Cardiac ventricle fibroblast (primary cell): Measurements from ENCODE around the gene FPR3. TPM values are rescaled to one million over a fixed set of nuclear protein-coding genes. Genes with fewer than 3 reads are reported as not detected.

ENCODE experiments used
- total RNA-seq: library from RNA; depleted of rRNA; stranded (reverse); fragments of >200 nt; gene quantifications from 2 replicates; pipeline ENCODE4 v1.2.3, GENCODE V29; 2015

The FPR3 gene
- 0.44 TPM in 1 of 2 replicates, not detected in the other for total RNA-seq

GRCh38 chr19:51794885-51795490 is at the start of gene FPR3:
Gene FPR3 (plus strand): TSS chr19:51795157. CDS start chr19:51823749, 28,592 bp downstream.

GRCh38 chr19:51751655-51752054 is 43.3 kb upstream of the FPR3 start, which contains the start of gene FPR1:
Gene FPR1 (minus strand): TSS chr19:51751878. CDS start chr19:51746994, 4,884 bp downstream.

GRCh38 chr19:51760697-51761356 is 34.1 kb upstream of the FPR3 start, which contains the start of gene FPR2:
Gene FPR2 (plus strand): TSS chr19:51761180. CDS start chr19:51768659, 7,479 bp downstream.

Other genes starting within 250 kb of the FPR3 start
- gene ZNF175, start 223.9 kb upstream of the FPR3 start, total RNA-seq, result 4.3 and 6.6 TPM in 2 replicates
- gene SIGLEC5, start 164.8 kb upstream of the FPR3 start, total RNA-seq, result not detected in 2 replicates
- gene SIGLEC14, start 148.3 kb upstream of the FPR3 start, total RNA-seq, result not detected in 2 replicates
- gene SPACA6, start 101.8 kb upstream of the FPR3 start, total RNA-seq, result 4.9 and 6.6 TPM in 2 replicates
- gene HAS1, start 71.2 kb upstream of the FPR3 start, total RNA-seq, result not detected in 2 replicates
- 0.44 TPM in 1 of 2 replicates, not detected in the other for gene FPR1, start 43.3 kb upstream of the FPR3 start, total RNA-seq
- gene FPR2, start 34.0 kb upstream of the FPR3 start, total RNA-seq, result 0.44 TPM in 1 of 2 replicates, not detected in the other
- 9.6 and 25.3 TPM in 2 replicates for gene ZNF577, start 92.8 kb downstream of the FPR3 start, total RNA-seq
- gene ZNF649, start 109.9 kb downstream of the FPR3 start, total RNA-seq, result 3.0 and 6.8 TPM in 2 replicates
- gene ZNF613, start 132.3 kb downstream of the FPR3 start, total RNA-seq, result 1.7 and 2.9 TPM in 2 replicates
- 7.3 and 8.5 TPM in 2 replicates for gene ZNF350, start 191.7 kb downstream of the FPR3 start, total RNA-seq
- 9.0 and 10.4 TPM in 2 replicates for gene ZNF615, start 213.1 kb downstream of the FPR3 start, total RNA-seq
- gene ZNF614, start 233.2 kb downstream of the FPR3 start, total RNA-seq, result 7.2 and 8.1 TPM in 2 replicates